Gastrocnemius medialis (tissue), 4 donors: ENCODE measurements around the gene KLF16.

Source experiments
- CTCF ChIP-seq, 5 experiments: fragments of 450-650 bp in 3 of 5; fragments of 200-600 bp in 2 of 5; sonication (generic) in 2 of 5; IDR thresholded peaks in 4 of 5; conservative IDR thresholded peaks in 1 of 5; 1 replicate in 4 of 5; 2 replicates in 1 of 5; pipeline ENCODE4 v1.5.1; 2016 to 2019; ENCODE audit warnings: antibody characterized with exemption in 5 of 5, mild to moderate bottlenecking in 3 of 5, moderate library complexity in 3 of 5
- POLR2A ChIP-seq, 2 donors: fragments of 450-650 bp; IDR thresholded peaks; one replicate each; pipeline ENCODE4 v1.6.1; 2017; ENCODE audit warnings: antibody characterized with exemption in 2 of 2, mild to moderate bottlenecking in 2 of 2, moderate library complexity in 2 of 2

GRCh38 chr19:1854039-1854541 lies 9.3 kb downstream of the KLF16 start:
- TF ChIP-seq CTCF (IDR thresholded peaks at IDR 0.05 in 4 of 5, conservative IDR thresholded peaks at IDR 0.05 in 1 of 5) (no peak), POLR2A (IDR thresholded peaks at IDR 0.05) (no peak)
